ENCODE measurements around the gene ADAMTS3.
A peak's percentile ranks its signal among the peaks of the same experiment; 100 is the strongest.

The ADAMTS3 gene

GRCh38 chr4:72340803-72341431, 228.1 kb downstream of the ADAMTS3 start:
- no peak; the same call in 1 of the 2 replicates for TF ChIP-seq CTCF (conservative IDR thresholded peaks at IDR 0.05; ENCODE audit: low read length)
- no peak overlapping the region for H3K4me3 ChIP-seq (ENCODE audit: low read length)
- DNase-seq (ENCODE audit: low read depth), result no peak

- H3K4me3 ChIP-seq (ENCODE audit: low read length), result no peak overlapping the region
- no peak for DNase-seq (ENCODE audit: low read depth)
- TF ChIP-seq CTCF (conservative IDR thresholded peaks at IDR 0.05; ENCODE audit: low read length), result no peak
These were observed 231.0 kb downstream of the ADAMTS3 start for GRCh38 chr4:72338060-72338459.

GRCh38 chr4:72330381-72330780, 238.6 kb downstream of the ADAMTS3 start:
- H3K4me3 ChIP-seq (ENCODE audit: low read length), result no peak overlapping the region
- TF ChIP-seq CTCF (conservative IDR thresholded peaks at IDR 0.05; ENCODE audit: low read length), result no peak
- no peak for DNase-seq (ENCODE audit: low read depth)

- TF ChIP-seq CTCF (conservative IDR thresholded peaks at IDR 0.05; ENCODE audit: low read length), result peak; percentile 77
- peak; percentile 61 for DNase-seq (ENCODE audit: low read depth)
These were observed 242.1 kb downstream of the ADAMTS3 start for GRCh38 chr4:72326692-72327632.

GRCh38 chr4:72325215-72325614, 243.8 kb downstream of the ADAMTS3 start:
- H3K4me3 ChIP-seq (ENCODE audit: low read length), result no peak overlapping the region
- DNase-seq (ENCODE audit: low read depth), result peak; percentile 30
- TF ChIP-seq CTCF (conservative IDR thresholded peaks at IDR 0.05; ENCODE audit: low read length), result no peak

More at GRCh38 chr4:72326692-72327632, 242.1 kb downstream of the ADAMTS3 start:
- H3K4me3 ChIP-seq (ENCODE audit: low read length), result no peak overlapping the region

GRCh38 chr4:72323227-72323626, 245.8 kb downstream of the ADAMTS3 start:
- no peak for TF ChIP-seq CTCF (conservative IDR thresholded peaks at IDR 0.05; ENCODE audit: low read length)
- peak; percentile 35 for DNase-seq (ENCODE audit: low read depth)
- no peak overlapping the region for H3K4me3 ChIP-seq (ENCODE audit: low read length)
